Measurements from ENCODE around the gene PRRC2A.

DNA sequence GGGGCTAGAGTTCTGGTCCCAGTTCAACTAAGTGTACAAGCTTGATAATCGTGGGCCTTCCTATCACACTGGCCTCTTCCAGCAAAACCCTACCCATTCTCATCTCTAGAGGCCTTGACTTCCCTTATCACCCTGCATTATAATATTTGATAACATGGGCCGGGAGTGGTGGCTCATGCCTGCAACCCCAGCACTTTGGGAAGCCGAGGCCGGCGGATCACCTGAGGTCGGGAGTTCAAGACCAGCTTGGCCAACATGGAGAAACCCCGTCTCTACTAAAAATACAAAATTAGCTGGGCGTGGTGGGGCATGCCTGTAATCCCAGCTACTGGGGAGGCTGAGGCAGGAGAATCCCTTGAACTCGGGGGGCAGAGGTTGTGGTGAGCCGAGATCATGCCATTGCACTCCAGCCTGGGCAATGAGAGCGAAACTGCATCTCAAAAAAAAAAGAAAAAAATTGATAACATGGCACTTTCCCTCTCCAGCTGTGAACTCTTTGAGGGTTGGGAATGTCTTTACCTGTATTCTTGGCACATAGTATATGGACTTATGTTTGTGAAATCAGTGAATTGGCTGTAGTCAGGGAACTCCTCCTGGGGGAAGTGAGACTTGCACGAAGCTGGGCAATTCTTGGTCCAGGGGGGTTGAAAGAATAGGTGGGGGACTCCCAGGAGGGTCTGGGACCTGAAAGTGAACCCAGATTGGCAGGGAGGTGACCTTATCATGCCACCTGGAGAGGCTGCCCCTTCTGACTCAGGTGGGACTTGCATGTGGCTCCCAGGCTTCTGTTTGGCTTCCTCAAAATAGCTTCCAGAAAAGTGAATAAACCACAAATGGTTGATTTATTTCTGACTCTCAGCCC, 41.0 kb downstream of the PRRC2A start:
- TF ChIP-seq, protein P1, sequence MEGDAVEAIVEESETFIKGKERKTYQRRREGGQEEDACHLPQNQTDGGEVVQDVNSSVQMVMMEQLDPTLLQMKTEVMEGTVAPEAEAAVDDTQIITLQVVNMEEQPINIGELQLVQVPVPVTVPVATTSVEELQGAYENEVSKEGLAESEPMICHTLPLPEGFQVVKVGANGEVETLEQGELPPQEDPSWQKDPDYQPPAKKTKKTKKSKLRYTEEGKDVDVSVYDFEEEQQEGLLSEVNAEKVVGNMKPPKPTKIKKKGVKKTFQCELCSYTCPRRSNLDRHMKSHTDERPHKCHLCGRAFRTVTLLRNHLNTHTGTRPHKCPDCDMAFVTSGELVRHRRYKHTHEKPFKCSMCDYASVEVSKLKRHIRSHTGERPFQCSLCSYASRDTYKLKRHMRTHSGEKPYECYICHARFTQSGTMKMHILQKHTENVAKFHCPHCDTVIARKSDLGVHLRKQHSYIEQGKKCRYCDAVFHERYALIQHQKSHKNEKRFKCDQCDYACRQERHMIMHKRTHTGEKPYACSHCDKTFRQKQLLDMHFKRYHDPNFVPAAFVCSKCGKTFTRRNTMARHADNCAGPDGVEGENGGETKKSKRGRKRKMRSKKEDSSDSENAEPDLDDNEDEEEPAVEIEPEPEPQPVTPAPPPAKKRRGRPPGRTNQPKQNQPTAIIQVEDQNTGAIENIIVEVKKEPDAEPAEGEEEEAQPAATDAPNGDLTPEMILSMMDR (IDR thresholded peaks at IDR 0.05), result no peak
- no peak for TF ChIP-seq POLR2A (IDR thresholded peaks at IDR 0.05)

All from lower leg skin (tissue), 3 donors.